Adrenal gland (tissue), 5 donors: ENCODE results near the gene SNRPF.

Experiments
- CTCF ChIP-seq, 6 experiments: fragments of 450-650 bp in 4 of 6; fragments of 200-600 bp in 2 of 6; sonication (generic) in 1 of 6; IDR thresholded peaks; 1 replicate in 5 of 6; 2 replicates in 1 of 6; pipeline versions ENCODE4 v1.5.1 to v1.8.0; 2016 to 2021; ENCODE audit warnings: antibody characterized with exemption in 6 of 6, mild to moderate bottlenecking in 2 of 6, moderate library complexity in 1 of 6
- POLR2A ChIP-seq, 2 donors: fragments of 450-650 bp; IDR thresholded peaks; one replicate each; pipeline ENCODE4 v1.6.1; 2017; ENCODE audit warnings: antibody characterized with exemption in 2 of 2, mild to moderate bottlenecking in 2 of 2, moderate library complexity in 1 of 2
- donor health status: DM: no; HTN: no; CAD: no.

- TF ChIP-seq CTCF (IDR thresholded peaks at IDR 0.05) (no peak), POLR2A (IDR thresholded peaks at IDR 0.05) (no peak)
Observed at GRCh38 chr12:95851606-95852005, 7.1 kb upstream of the SNRPF start.
